ENCODE measurements around the gene HCCS.

DNA sequence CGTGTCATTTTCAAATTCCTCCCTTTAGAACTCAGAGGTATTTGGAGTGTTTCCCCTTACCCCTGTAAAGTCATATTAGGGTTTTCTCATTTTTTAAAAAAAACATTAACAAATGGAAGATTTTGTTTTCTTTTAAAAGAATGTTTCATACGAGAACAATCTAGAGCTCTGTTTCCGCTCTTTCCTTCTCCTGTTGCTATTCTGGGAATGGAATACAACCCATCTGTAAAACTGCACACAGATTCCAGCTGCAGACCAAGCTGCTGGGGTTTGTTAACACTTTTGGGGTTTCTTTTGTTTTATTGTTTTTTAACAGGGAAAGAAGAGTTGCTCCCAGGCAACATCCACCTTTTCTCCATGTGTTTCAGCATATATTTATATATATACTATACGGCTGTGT is 61.3 kb downstream of the HCCS start:
- TF ChIP-seq ATF3 (IDR thresholded peaks at IDR 0.05; ENCODE audit: insufficient read depth, low read depth, low read length) (no peak), KDM4A (IDR thresholded peaks at IDR 0.05; ENCODE audit: low read depth, low read length, severe bottlenecking) (no peak), YY1 (IDR thresholded peaks at IDR 0.05; ENCODE audit: low read depth, low read length) (no peak), POLR2AphosphoS5 (IDR thresholded peaks at IDR 0.05; ENCODE audit: low read depth, low read length) (no peak), TAF1 (IDR thresholded peaks at IDR 0.05; ENCODE audit: low read depth, low read length) (no peak), KDM1A (IDR thresholded peaks at IDR 0.05; ENCODE audit: borderline replicate concordance, low read length) (no peak), EZH2 (IDR thresholded peaks at IDR 0.05; ENCODE audit: low read depth, low read length, severe bottlenecking) (no peak), RXRA (IDR thresholded peaks at IDR 0.05; ENCODE audit: insufficient read depth, low read depth, low read length) (no peak), MAX (IDR thresholded peaks at IDR 0.05) (no peak), TBP (IDR thresholded peaks at IDR 0.05; ENCODE audit: low read depth, low read length) (no peak)
- TF ChIP-seq, protein P1, sequence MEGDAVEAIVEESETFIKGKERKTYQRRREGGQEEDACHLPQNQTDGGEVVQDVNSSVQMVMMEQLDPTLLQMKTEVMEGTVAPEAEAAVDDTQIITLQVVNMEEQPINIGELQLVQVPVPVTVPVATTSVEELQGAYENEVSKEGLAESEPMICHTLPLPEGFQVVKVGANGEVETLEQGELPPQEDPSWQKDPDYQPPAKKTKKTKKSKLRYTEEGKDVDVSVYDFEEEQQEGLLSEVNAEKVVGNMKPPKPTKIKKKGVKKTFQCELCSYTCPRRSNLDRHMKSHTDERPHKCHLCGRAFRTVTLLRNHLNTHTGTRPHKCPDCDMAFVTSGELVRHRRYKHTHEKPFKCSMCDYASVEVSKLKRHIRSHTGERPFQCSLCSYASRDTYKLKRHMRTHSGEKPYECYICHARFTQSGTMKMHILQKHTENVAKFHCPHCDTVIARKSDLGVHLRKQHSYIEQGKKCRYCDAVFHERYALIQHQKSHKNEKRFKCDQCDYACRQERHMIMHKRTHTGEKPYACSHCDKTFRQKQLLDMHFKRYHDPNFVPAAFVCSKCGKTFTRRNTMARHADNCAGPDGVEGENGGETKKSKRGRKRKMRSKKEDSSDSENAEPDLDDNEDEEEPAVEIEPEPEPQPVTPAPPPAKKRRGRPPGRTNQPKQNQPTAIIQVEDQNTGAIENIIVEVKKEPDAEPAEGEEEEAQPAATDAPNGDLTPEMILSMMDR (IDR thresholded peaks at IDR 0.05; ENCODE audit: control extremely low read depth in 1 of 3, insufficient read depth in 1 of 3, low read depth in 1 of 3, low read length in 3 of 3): no peak
- TF ChIP-seq, protein P2, sequence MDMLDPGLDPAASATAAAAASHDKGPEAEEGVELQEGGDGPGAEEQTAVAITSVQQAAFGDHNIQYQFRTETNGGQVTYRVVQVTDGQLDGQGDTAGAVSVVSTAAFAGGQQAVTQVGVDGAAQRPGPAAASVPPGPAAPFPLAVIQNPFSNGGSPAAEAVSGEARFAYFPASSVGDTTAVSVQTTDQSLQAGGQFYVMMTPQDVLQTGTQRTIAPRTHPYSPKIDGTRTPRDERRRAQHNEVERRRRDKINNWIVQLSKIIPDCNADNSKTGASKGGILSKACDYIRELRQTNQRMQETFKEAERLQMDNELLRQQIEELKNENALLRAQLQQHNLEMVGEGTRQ (IDR thresholded peaks at IDR 0.05; ENCODE audit: low read length): no peak

All from H1 (cell line).